Heart right ventricle (tissue), 16 donors: ENCODE results near the gene DPF3. TPM values are rescaled to one million over a fixed set of nuclear protein-coding genes. Genes with fewer than 3 reads are reported as not detected.

Source experiments
- ATAC-seq, 8 donors: fragments of 200-7000 bp; cut with Tn5 transposase; one replicate each; pipeline ENCODE4 v1.9.1; 2020; ENCODE audit warnings: mild to moderate bottlenecking in 8 of 8, moderate library complexity in 8 of 8, moderate number of reproducible peaks in 1 of 8
- DNase-seq, 2 donors: peaks; one replicate each; pipeline ENCODE4 v3.0.0-alpha.2; 2020
- H3K27ac ChIP-seq, 10 donors: fragments of 200-600 bp; sonication (generic) in 2 of 10; one replicate each; pipeline versions ENCODE4 v1.5.0 to v1.8.0; 2020 to 2022; ENCODE audit warnings: mild to moderate bottlenecking in 3 of 10
- H3K27me3 ChIP-seq, 7 donors: fragments of 200-600 bp; one replicate each; pipeline ENCODE4 v1.8.0; 2021 to 2022; ENCODE audit warnings: mild to moderate bottlenecking in 2 of 7
- H3K36me3 ChIP-seq, 9 donors: fragments of 200-600 bp; sonication (generic) in 1 of 9; one replicate each; pipeline versions ENCODE4 v1.5.0 to v1.8.0; 2020 to 2022; ENCODE audit warnings: mild to moderate bottlenecking in 2 of 9
- H3K4me1 ChIP-seq, 9 donors: fragments of 200-600 bp; sonication (generic) in 1 of 9; one replicate each; pipeline versions ENCODE4 v1.5.0 to v1.8.0; 2020 to 2022; ENCODE audit warnings: mild to moderate bottlenecking in 4 of 9
- H3K4me3 ChIP-seq, 10 donors: fragments of 200-600 bp; sonication (generic) in 2 of 10; one replicate each; pipeline versions ENCODE4 v1.5.0 to v1.8.0; 2020 to 2022; ENCODE audit warnings: mild to moderate bottlenecking in 7 of 10, moderate library complexity in 2 of 10
- H3K9me3 ChIP-seq, 11 donors: fragments of 200-600 bp in 10 of 11; sonication (generic) in 2 of 11; one replicate each; pipeline versions ENCODE4 v1.5.0 to v1.8.0; 2013 to 2022; ENCODE audit warnings: mild to moderate bottlenecking in 2 of 11, control low read depth in 1 of 11, moderate library complexity in 1 of 11
- CTCF ChIP-seq, 9 donors: fragments of 200-600 bp; sonication (generic) in 2 of 9; IDR thresholded peaks; one replicate each; pipeline versions ENCODE4 v1.5.0 to v1.8.0; 2021 to 2022; ENCODE audit warnings: antibody characterized with exemption in 9 of 9, mild to moderate bottlenecking in 5 of 9, moderate library complexity in 1 of 9
- WGBS, 2 donors: extraction: QIAGEN DNeasy Blood & Tissue Kit; methylation state at CpG; one replicate each; pipeline ENCODE4 v1.1.7; 2013; ENCODE audit warnings: inconsistent platforms in 1 of 2; 5-methylcytosine and 5-hydroxymethylcytosine counted together
- intact Hi-C, 10 donors: fragments of 100-400 bp; cut with DNase I; formaldehyde crosslinking; loops; one replicate each; pipeline versions ENCODE4 v1.11.1 to v1.14.2; 2022
- polyA plus RNA-seq, 2 donors: library from polyadenylated mRNA; stranded (reverse); fragments of 200-250 nt; gene quantifications; one replicate each; pipeline ENCODE4 v1.2.3, GENCODE V29; 2013
- total RNA-seq, 10 donors: library from RNA; stranded (reverse); fragmentation: NEBNext Ultra II Directional in 3 of 10; extraction: Animal tissue kit (Norgen Biotek cat#: 25700) in 3 of 10; gene quantifications; one replicate each; pipeline versions ENCODE4 v1.2.1 to v1.2.4, GENCODE V29; 2021 to 2023
- donor health status: Arrhythmogenic right ventricular cardiomyopathy.
- donor health status: ischemic (EF 13 %, LVEDD 7.1; RV severe dilation, severe dysfunction).
- donor health status: healthy with polysubstance abuse.
- donor health status: DM: no; HTN: yes; CAD: no.
- donor health status: DM: no; HTN: no; CAD: no.
- donor health status: ischemic (EF 25% LVEDD 6.9; RV normal size, moderate dysfunction).
- donor health status: ischemic (EF 25% LVEDD 5.7; RV mildly dilated, moderate dysfunction).
- donor health status: healthy.
- donor health status: DM: yes; HTN: yes; CAD: no.
- donor health status: Ischemic cardiomyopathy.
- donor health status: ischemic (EF 35%, LVEDD 5.7; RV mildly dilated, moderate dysfunction).
- donor health status: nonischemic (EF 11% LVEDD 7.7; RV severe dilation, severe dysfunction).
- donor health status: DM: yes; HTN: yes; CAD: no.
- donor health status: PGD.
- donor health status: ischemic (EF 29% LVEDD 5.4; RV normal size, mild dysfunction).
- donor health status: nonischemic (EF 23%, LVEDD 6.1; RV moderate dilation, normal function).

Gene DPF3
- total and polyA plus RNA-seq, 12 donors: 3.8 to 52.3 (median 35.6) TPM

- Histone ChIP-seq H3K4me3 (no peak overlapping the region), H3K36me3 (no peaks in the 10 kb centered on the region), H3K27ac (no peak overlapping the region), H3K4me1 (peaks cover 5 to 62% (median 20%) of the 10 kb centered on the region in 9 donors), H3K9me3 (no peaks in the 10 kb centered on the region), H3K27me3 (no peaks in the 10 kb centered on the region)
- intact Hi-C loops: no loop called here
- no peak for TF ChIP-seq CTCF (IDR thresholded peaks at IDR 0.05)
- DNase-seq: no peak
- no peak for ATAC-seq
- WGBS, 2 donors: 82% methylated on average over 13 of the region's 13 CpGs
These were observed 107.2 kb downstream of the DPF3 start for GRCh38 chr14:72786378-72787350.

GRCh38 chr14:72783741-72784140 is 110.2 kb downstream of the DPF3 start:
- WGBS, 2 donors: 69 to 76% methylated on average over 7 of the region's 7 CpGs
- no peaks in the 10 kb centered on the region for H3K36me3 ChIP-seq
- TF ChIP-seq CTCF (IDR thresholded peaks at IDR 0.05): no peak
- H3K27ac ChIP-seq: peak overlapping the region in 1 of 10 donors; percentile 22
- DNase-seq (no peak), ATAC-seq (no peak)
- no peaks in the 10 kb centered on the region for H3K9me3 ChIP-seq
- peaks cover 2 to 63% (median 24%) of the 10 kb centered on the region in 9 donors for H3K4me1 ChIP-seq
- no peaks in the 10 kb centered on the region for H3K27me3 ChIP-seq
- H3K4me3 ChIP-seq: no peak overlapping the region
- intact Hi-C loops: no loop called here

- WGBS, 2 donors: 96 to 100% methylated on average over 2 of the region's 2 CpGs
- H3K36me3 ChIP-seq: no peaks in the 10 kb centered on the region
- intact Hi-C loops: no loop called here
- ATAC-seq (no peak), DNase-seq (no peak)
- H3K4me1 ChIP-seq: peaks cover 2 to 54% (median 24%) of the 10 kb centered on the region in 9 donors
- TF ChIP-seq CTCF (IDR thresholded peaks at IDR 0.05): no peak
- no peak overlapping the region for H3K4me3 ChIP-seq
- H3K27ac ChIP-seq: no peak overlapping the region
- H3K9me3 ChIP-seq: peaks cover 0 to 4% (median 0%) of the 10 kb centered on the region in 11 donors
- H3K27me3 ChIP-seq: no peaks in the 10 kb centered on the region
These were observed 111.1 kb downstream of the DPF3 start for GRCh38 chr14:72782817-72783216.

GRCh38 chr14:72781561-72782508 is 112.1 kb downstream of the DPF3 start:
- no peaks in the 10 kb centered on the region for H3K27me3 ChIP-seq
- intact Hi-C loops: no loop called here

More at GRCh38 chr14:72781561-72782508, 112.1 kb downstream of the DPF3 start:
- no peak overlapping the region for H3K4me3 ChIP-seq
- H3K27ac ChIP-seq: peak overlapping the region in 2 of 10 donors; percentile 15
- WGBS, 2 donors: 60 to 71% methylated on average over 15 of the region's 15 CpGs
- ATAC-seq (no peak), DNase-seq (no peak)
- no peaks in the 10 kb centered on the region for H3K36me3 ChIP-seq
- H3K9me3 ChIP-seq: peaks cover 0 to 9% (median 0%) of the 10 kb centered on the region in 11 donors
- no peak for TF ChIP-seq CTCF (IDR thresholded peaks at IDR 0.05)
- H3K4me1 ChIP-seq: peaks cover 2 to 49% (median 20%) of the 10 kb centered on the region in 9 donors
